IPS-11a (cell line): ENCODE results near the gene SAMD1.

Experiments
- H3K4me3 ChIP-seq: one replicate; pipeline ENCODE4 v1.5.1; 2013; ENCODE audit warnings: low read depth, low read length, control low read depth

SAMD1 gene

GRCh38 chr19:14113762-14114414, 23.3 kb upstream of the SAMD1 start:
- no peak overlapping the region for H3K4me3 ChIP-seq

DNA sequence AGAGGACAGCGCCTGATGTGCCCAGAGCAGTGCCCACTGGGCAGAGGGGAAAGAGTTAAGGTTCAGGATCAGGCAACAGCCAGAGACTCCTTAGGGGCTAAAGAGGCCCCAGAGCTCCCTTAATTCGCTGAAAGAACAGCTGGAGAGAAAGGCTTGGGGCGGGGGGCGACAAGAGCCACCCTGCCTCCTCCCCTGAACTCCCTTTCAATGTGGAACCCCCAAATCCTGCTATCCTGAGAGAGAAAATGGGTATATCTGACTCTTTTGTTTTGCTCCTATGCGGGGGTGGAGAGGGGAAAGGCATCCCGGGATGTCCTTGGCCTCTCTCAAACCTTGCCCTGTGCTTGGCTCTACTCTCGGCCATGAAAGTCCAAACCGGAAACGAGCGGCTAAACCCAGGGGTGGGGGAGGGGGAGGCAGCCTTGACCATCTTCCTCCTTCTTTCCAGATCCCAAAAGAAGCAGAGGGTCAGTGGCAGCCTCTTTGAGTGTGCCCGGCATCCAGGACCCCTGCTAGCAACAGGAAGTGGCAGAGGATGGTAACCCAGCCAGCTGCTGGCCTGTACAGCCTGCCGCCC, 22.3 kb upstream of the SAMD1 start:
- H3K4me3 ChIP-seq = no peak overlapping the region

- no peak overlapping the region for H3K4me3 ChIP-seq
These were observed 21.7 kb upstream of the SAMD1 start for GRCh38 chr19:14112051-14112808.

- no peak overlapping the region for H3K4me3 ChIP-seq
These were observed 20.9 kb upstream of the SAMD1 start for GRCh38 chr19:14111486-14111885.

GRCh38 chr19:14110650-14111049, 20.1 kb upstream of the SAMD1 start:
- no peak overlapping the region for H3K4me3 ChIP-seq

GRCh38 chr19:14107581-14108461, 17.3 kb upstream of the SAMD1 start:
- H3K4me3 ChIP-seq = no peak overlapping the region

DNA sequence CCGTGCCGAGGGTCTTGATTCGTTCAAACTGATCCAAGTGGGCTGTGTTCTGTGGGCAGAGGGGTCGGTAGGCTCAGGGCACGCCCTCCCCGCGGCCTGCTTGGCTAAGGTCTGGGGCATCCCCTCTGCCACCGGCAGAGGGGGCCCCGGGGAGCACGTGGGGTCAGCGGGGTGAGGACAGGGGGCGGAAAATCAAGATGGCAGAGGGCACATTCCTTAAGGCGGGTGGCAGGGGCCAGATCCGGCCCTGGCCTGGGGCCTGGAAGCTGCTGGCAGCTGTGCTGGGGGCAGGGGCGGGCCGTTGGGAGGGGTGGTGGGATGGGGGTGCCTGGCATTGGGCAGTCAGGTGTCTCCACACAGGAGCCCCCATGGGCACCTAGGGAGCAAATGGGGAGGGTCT, 16.3 kb upstream of the SAMD1 start:
- no peak overlapping the region for H3K4me3 ChIP-seq

DNA sequence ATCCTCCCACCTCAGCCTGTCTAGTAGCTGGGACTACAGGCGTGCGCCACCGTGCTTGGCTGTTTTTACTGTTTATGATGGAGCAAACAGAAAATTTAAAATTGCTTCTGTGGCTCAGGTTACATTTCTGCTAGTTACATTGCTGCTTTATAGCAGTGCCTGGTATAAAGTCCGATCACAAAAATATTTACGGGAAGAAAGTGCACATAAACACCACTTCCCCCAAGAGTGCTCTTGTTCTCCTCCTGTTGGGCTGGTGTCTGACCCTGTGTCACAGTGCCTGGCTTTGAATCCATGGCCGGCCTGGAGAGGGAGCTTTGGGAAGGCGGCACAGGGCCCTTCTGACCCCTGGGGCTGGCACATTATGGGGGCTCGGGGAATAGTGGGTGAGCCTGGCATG, 15.1 kb upstream of the SAMD1 start:
- no peak overlapping the region for H3K4me3 ChIP-seq

DNA sequence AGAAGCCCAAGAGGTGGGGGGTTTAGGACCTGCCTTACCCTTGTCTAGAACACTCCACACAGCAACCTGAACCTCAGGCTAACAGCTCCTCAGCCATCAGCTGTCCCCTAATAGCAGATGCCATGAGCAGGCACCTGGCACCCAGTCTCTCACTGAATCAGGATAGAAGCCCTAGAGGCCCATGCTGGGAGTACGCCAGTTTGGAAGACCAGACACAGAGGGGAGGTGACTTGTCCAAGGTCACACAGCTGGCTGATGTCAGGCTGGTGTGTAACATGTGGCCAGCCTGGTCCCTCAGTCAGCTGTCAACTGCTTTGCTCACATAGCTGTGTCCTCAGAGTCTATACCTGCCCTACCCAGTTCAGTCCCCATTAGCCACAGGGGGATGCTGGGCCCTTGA, 12.8 kb upstream of the SAMD1 start:
- H3K4me3 ChIP-seq = no peak overlapping the region

GRCh38 chr19:14102756-14103155, 12.2 kb upstream of the SAMD1 start:
- H3K4me3 ChIP-seq = no peak overlapping the region

DNA sequence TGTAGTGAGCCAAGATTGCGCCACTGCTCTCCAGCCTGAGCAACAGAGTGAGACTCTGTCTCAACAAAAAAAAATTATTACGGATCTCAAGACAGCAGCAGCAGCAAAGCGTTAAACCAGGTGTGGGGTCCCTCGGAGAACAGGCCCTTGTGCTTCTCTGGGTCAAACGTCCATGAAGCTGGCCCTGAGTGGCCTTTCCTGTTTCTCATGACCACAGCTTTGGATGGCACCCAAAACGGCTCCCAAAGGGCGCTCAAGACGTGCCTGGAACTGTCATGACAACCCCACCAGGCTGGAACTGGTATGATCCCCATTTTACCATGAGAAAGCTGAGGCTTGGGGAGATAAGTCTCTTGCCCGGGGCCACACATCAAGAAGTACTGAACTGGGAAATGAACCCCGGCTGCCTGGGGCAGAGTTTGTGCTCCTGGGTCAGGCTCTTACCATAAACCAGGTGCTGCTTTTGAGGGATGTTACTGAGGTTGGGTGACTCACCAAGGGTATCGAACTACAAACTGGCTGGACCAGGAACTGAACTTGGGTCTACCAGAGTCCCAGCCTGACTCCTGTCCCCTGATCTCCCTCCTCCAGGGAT, 11.6 kb upstream of the SAMD1 start:
- H3K4me3 ChIP-seq = no peak overlapping the region

DNA sequence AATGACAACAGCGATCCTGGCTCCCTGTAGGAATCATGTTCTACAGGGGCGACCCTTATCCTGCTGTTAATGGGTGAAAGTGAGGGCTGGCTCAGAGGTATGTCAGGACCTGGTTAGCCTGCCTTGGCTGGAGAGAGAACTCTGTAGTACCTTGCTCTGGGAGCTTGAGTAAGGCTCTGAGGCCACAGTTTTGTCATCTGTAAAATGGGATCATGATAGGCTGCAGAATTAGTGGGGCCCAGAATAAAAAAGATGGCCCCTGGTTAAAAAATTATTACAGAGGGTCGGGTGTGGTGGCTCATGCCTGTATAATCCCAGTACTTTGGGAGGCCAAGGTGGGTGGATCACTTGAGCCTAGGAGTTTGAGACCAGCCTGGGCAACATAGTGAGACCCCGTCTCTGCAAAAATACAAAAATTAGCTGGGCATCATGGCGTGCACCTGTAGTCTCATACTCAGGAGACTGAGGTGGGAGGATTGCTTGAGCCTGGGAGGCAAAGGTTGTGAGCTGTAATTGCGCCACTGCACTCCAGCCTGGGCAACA, 10.5 kb upstream of the SAMD1 start:
- no peak overlapping the region for H3K4me3 ChIP-seq

DNA sequence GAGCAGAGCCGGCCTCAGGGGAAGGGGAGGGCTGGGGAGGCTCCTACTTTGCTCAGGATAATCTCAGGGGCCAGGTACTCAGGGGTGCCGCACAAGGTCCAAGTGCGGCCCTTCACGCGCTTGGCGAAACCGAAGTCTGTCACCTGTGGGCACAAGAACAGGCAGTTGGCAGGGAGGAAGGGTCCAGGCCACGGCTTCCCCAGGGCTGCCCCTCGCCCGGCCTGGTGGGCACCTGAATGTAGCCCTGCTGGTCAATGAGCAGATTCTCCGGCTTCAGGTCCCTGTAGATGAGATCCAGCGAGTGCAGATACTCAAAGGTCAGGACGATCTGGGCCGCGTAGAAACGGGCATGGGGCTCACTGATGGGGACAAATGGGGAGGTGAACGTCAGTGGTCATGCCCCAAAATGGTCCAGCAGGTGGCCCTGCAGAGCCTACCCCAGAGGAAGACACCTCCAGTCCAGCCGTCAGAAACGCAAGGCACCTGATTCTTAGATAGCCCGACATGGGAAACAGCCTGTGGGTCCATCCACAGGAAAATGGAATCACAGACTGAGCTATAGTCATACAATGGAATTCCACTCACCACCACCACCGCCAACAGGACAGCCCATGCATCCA, 7.1 kb upstream of the SAMD1 start:
- no peak overlapping the region for H3K4me3 ChIP-seq

DNA sequence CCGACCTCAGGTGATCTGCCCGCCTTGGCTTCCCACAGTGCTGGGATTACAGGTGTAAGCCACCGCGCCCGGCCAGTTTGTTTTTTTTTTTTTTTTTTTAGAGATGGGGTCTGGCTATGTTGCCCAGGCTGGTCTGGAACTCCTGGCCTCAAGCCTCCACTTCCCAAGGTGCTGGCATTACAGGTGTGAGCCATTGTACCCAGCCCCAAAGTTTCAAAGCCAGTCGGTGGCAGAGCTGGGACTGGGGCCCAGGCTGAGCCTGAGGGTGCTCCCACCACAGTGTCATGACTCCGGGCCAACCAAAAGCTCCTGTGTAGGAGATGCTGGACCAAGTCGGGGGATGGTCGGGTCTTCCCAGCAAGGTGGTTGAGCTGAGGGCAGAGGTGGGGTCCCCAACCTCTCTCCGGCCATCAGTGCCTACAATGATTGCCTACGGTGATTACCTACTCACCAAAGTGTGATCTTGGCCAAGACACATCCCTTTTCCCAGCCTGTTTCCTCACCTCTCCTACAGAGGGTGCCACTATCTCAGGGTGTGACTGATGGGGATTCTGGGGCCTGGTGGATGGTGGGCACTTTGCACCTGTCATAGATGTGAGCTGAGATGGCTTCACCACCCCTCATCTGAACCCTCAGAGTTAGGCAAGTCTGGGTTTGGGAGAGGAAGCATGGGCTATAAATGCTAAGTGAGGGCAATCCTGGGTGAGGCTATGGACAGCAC, 5.9 kb upstream of the SAMD1 start:
- no peak overlapping the region for H3K4me3 ChIP-seq

DNA sequence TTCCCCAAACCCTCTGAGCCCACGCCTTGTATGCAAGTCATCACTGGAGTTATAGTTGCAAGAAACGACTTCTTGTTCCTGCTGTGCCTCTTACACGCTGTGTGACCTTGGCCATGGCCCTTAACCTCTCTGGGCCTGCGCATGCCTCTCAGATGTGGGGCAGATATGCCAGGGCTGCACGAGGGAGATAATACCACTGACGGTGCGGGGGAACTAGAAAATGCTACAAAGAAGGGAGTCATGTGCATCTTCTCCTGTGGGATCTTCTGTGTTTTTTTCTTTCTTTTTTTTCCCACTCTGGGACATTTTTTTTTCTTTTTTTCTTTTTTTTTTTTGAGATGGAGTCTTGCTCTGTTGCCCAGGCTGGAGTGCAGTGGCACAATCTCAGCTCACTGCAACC, 4.3 kb upstream of the SAMD1 start:
- no peak overlapping the region for H3K4me3 ChIP-seq

DNA sequence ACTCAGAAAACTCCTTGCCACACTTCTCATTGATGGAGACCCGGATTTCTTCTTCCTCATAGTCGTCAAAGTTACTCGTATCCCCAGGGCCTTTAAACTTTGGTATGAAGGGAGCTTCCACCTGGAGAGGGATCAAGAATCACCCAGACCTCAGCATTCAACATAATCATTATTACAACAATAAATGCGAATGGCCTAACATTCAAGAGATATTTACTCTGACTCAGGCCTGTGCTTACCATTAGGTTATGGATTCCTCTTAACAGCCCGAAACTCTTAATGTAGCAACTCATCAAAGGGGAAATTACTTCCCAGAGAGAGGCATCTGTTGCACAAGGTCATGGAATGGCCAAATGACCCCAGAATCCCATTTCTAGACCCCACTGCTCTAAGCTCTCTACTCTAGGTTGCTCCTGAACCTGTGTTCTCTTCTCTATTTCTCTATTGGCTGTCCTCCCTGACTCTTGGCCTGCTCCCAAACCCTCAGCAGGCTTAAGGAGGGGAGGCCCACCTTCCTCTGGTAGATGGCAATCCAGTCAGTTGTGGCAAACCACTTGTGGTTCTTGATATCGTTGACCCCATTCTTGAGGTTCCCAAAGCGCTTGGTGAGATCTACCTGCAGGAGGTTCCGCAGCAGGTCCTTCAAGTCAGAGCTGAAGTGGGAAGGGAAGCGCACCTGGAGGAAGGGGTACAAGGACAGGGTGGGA, 2.7 kb upstream of the SAMD1 start:
- no peak overlapping the region for H3K4me3 ChIP-seq

DNA sequence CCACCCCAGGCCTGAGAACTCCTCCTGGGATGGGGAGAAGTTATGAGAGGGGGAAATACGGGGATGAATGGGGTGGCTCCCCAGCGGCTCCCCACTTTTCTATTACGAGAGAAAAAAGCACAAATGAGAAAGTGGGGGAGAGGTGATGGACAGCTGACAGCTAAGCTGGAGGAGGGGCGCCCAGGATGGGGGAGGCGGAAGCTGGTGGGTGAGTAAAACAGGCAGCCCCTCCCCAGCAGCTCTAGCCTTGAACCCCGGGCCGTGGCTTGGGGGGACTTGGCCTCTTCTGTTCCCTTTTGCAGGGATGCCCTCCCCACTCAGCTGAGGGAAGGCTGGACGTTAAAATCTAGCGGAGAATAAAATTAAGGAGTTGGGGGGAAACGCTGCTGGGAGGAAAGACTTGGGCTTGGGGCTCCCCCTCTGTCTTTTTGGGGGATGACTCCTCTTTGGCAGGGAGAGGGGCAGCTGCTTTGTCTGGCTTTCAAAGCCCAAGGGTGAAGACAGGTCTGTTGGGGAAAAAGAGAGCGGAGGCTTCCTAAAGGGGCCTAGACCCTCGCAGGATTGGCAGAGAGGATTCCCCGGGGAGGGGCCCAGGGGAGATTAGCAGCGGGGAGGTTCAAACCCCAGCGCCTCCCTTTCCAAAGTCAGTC, 1.4 kb upstream of the SAMD1 start:
- H3K4me3 ChIP-seq = no peak overlapping the region

DNA sequence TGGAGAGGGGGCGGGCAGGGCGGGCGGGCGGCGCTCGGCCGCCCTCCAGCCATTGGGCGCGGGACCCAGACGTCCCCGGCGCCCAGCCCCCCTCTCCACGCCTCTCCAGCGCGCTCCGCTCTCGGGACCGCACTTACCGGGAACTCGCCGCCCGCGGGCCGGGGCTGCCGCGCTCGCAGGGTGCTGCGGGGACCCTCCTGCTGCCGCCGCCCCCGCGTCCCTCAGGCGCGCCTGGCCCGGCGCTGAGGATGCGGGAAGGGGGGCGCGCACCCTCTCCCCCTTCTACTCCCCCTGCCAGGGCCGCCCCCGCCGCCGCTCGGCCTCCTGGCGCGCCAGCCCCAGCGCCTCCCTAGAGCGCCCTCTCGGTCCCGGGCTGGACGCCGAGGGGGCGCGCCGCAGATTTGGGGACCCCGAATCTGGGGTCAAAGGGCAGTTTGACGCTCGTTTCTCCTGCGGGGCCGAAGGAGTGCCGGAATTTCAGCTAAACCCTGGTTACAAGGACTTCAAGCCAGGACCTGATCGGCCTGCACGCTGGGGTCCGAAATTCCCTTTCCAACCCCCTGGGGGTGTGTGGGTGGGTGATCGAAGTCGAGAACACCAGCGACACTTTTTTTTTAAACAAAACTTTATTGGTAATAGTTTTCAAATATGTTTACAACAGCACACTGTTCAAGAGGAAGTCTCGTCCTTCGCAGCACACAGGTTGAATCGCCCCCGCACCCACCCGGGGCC, 696 bp upstream of the SAMD1 start:
- peak overlapping the region; percentile 55 for H3K4me3 ChIP-seq
